SKM-1 treated with dmso at 0.1 percent for 144 hours (cell line): ENCODE results near the gene MISP3.
"Not testable (repeated sequence)": the region's sequence is repeated elsewhere in the genome, so short reads cannot be mapped to it uniquely, and the experiment has no call there.

ENCODE experiments used
- DNase-seq: peaks from one replicate; lab custom pipeline; 2025; ENCODE audit not compliant: unreplicated experiment; lab: John Stamatoyannopoulos, UW

The MISP3 gene

DNA sequence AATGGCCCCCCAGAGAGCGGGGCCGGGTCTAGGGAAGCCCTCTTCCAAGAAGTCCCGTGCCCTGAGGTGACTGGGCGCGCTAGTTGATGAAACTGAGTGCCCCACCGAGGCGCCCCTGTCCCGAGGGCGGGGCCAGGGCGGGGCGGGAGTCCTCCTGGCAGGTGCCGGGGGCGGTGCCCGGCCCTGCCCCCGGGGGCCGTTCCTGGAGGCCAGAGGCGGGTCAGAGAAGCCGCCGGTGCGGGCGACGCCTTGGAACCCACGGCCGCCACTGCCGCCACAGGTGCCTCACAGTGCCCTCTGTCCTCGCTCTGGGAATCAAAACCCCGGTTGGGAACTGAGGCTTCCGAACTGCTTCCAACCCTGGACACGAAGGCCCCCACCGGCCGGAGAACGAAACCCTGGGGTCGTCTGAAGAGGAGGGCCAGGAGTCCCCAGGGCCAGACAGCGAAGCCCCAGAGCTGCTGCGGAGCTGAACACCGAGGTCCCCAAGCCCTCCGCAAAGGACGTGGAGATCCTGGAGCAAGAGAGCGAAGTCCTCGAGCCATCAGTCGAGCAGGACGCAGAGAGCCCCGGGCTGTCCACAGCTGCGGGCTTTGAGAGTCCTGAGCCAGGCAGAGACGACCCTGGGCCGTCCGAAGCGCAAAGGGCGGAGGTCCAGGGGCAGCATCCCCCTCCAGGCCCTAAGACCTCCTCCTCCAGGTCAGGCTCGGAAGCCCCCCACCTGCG, at the start of gene MISP3:
Gene MISP3, plus strand, starts transcription at position 252 of the 726 bp plus-strand sequence. CDS start 524 bp downstream, outside the sequence.
- no peak for DNase-seq

GRCh38 chr19:14023404-14024235, 49.0 kb upstream of the MISP3 start:
- DNase-seq = peak; percentile 88

DNA sequence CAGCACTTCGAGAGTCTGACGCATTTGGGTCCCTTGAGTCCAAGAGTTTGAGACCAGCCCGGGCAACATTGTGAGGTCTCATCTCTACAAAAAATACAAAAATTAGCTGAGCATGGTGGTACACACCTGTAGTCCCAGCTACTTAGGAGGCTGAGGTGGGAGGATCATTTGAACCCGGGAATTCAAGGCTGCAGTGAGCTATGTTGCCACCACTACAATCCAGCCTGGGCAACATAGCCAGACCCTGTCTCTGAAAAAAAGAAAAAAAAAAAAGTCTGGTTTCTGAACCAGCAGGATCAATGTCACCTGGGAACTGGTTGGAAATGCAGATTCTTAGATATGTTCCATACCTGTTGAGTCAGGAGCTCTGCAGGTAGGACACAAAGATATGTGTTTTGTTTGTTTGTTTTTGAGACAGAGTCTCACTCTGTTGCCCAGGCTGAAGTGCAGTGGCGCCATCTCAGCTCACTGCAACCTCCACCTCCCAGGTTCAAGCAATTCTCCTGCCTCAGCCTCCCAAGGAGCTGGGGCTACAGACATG, 45.9 kb upstream of the MISP3 start:
- not testable (repeated sequence) for DNase-seq

- no peak for DNase-seq
These were observed 44.6 kb upstream of the MISP3 start, which contains the start of gene RLN3 for GRCh38 chr19:14027856-14028450. TSS of gene RLN3 (plus strand) at chr19:14028148. CDS start at chr19:14028205, 57 bp downstream.

GRCh38 chr19:14028901-14029300, 43.7 kb upstream of the MISP3 start:
- no peak for DNase-seq

DNA sequence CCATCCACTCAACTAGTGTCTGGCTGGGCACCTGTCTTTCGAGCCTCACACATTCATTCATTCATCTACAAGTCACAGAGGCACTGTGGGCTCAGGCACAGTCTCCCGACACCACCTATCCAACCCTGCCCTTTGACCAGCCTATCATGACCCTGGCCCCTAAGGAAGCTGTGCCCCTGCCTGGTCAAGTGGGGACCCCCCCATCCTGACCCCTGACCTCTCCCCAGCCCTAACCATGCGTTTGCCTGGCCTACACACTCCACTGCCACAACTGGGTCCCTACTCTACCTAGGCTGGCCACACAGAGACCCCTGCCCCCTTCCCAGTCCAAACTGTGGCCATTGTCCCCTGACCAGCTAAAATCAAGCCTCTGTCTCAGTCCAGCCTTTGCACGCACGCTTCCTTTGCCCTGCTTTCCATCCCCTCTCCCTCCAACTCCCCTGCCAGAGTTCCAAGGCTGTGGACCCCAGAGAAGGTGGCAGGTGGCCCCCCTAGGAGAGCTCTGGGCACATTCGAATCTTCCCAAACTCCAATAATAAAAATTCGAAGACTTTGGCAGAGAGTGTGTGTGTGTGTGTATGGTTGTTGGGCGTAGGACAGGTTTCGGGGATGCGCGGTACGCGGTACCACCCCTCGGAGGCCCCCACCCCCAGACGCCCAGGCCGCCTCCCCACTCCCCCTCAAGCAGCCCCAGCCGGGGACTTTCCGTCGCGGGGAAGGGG, 41.4 kb upstream of the MISP3 start:
- DNase-seq = no peak

- peak; percentile 70 for DNase-seq
These were observed 40.7 kb upstream of the MISP3 start, which contains the start of gene IL27RA for GRCh38 chr19:14031719-14032480. TSS of gene IL27RA (plus strand) at chr19:14031762. CDS start at chr19:14031873, 111 bp downstream.

GRCh38 chr19:14033946-14034345, 38.6 kb upstream of the MISP3 start:
- no peak for DNase-seq

DNA sequence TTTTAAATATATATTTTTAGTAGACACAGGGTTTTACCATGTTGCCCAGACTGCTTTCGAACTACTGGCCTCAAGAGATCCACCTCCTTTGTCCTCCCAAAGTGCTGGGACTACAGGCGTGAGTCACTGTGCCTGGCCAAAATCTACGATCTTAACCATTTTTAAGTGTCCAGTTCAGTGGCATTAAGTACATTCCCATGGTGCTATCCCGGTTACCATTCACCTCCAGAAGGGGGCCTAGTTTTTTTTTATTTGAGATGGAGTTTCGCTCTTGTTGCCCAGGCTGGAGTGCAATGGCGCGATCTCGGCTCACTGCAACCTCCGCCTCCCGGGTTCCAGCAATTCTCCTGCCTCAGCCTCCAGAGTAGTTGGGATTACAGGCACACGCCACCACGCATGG, 37.4 kb upstream of the MISP3 start:
- DNase-seq = not testable (repeated sequence)

GRCh38 chr19:14035706-14036105, 36.9 kb upstream of the MISP3 start:
- DNase-seq = no peak

DNA sequence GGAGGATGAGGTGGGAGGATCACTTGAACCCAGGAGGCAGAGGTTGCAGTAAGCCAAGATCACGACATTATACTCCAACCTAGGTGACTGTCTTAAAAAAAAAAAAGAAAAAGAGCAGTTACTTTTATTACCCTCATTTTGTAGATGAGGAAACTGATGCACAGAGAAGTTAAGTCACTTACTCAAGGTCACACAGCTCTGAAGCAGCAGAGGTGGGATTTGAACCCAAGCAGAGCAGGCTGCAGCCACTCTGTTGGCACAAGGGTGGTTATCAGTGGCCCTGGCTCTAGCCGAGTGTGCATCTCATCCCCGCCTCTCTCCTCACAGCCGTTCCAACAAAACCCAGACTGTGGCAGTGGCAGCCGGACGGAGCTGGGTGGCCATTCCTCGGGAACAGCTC, 33.4 kb upstream of the MISP3 start:
- DNase-seq = no peak

DNA sequence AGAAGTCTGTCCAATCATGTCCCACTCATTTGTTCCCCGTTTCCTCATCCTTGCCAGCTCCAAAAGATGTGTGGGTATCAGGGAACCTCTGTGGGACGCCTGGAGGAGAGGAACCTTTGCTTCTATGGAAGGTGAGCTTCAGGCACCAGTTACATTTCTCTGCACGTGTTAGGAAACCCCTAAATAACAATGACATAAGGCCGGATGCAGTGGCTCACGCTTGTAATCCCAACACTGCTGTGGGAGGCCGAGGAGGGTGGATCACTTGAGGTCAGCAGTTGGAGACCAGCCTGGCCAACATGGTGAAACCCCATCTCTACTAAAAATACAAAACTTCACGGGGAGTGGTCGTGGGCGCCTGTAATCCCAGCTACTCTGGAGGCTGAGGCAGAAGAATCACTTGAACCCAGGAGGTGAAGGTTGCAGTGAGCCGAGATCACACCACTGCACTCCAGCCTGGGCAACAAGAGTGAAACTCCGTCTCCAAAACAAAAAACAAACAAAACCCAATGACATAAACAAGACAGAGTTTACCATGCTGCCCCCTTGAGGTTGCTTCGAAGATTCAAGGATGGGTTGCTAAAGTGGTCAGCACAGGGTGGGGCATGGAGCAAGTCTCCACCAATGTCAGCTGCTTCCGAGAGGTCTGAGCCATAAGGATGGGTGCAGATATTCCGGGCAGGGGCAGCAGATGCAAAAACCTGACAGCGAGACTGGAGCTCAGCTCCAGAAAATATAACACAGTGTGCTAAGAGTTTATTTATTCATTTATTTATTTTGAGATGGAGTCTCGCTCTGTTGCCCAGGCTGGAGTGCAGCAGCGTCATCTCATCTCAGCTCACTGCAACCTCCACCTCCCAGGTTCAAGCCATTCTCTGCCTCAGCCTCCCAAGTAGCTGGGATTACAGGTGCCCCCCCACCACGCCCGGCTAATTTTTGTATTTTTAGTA, 29.7 kb upstream of the MISP3 start:
- not testable (repeated sequence) for DNase-seq

DNA sequence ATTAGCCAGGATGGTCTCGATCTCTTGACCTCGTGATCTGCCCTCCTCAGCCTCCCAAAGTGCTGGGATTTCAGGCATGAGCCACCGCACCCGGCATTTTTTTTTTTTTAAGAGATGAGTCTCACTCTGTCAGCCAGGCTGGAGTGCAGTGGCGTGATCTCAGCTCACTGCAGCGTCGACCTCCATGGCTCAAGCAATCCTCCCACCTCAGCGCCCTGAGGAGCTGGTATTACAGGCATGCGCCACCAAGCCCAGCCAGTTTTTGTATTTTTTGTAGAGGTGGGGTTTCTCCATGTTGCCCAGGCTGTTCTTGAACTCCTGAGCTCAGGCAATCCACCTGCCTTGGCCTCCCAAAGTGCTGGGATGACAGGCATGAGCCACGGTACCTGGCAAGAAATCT, 24.7 kb upstream of the MISP3 start:
- DNase-seq = not testable (repeated sequence)

DNA sequence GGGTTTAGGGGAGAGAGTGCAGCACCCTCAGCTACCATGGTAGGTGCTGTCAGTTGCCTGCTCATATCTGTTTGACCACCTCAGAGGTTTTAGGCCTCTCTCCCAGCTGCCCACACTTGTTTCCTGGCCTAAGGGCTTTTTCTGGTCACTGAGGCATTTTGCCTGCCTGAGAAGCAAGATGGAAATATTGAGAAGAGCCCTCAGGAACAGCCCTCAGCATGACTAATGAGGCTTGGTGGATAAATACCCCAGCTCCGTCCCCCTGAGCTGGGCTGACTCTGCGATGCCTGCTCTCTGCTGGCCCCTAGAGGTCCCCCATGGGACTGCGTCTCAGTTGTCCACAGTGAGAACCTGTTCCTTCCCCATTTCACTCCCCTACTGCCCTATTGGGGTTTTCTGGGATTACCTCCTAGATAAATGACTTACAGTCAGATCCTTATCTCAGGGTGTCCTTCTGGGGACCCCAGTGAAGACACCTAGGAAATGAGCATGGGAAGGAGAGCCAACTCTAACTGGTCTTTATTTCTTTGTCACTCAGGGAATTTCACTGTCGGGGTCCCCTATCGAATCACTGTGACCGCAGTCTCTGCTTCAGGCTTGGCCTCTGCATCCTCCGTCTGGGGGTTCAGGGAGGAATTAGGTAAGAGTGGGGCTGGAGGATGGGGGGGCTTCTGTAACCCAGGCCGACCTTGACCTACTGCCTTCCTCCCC, 24.0 kb upstream of the MISP3 start:
- peak; percentile 56 for DNase-seq

GRCh38 chr19:14050512-14050911, 22.1 kb upstream of the MISP3 start:
- no peak for DNase-seq

GRCh38 chr19:14050961-14051360, 21.6 kb upstream of the MISP3 start:
- not testable (repeated sequence) for DNase-seq

DNA sequence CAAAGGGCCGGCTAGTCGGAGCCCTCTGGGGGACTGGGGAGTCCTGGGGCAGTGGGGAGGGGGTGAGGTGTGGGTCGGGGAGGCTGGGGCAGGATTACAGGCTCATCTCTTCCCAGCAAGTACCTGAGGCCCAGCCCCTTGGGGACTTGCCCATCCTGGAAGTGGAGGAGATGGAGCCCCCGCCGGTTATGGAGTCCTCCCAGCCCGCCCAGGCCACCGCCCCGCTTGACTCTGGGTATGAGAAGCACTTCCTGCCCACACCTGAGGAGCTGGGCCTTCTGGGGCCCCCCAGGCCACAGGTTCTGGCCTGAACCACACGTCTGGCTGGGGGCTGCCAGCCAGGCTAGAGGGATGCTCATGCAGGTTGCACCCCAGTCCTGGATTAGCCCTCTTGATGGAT, 20.6 kb upstream of the MISP3 start:
- no peak for DNase-seq

- DNase-seq = no peak
These were observed 20.1 kb upstream of the MISP3 start for GRCh38 chr19:14052470-14052869.
